ENCODE results near the gene SFT2D1. TPM values are rescaled to one million over a fixed set of nuclear protein-coding genes. Genes with fewer than 3 reads are reported as not detected.
A peak's percentile ranks its signal among the peaks of the same experiment; 100 is the strongest.

The SFT2D1 gene
- total RNA-seq, 1 donor from 2014 or later, result 23.3 TPM

DNA sequence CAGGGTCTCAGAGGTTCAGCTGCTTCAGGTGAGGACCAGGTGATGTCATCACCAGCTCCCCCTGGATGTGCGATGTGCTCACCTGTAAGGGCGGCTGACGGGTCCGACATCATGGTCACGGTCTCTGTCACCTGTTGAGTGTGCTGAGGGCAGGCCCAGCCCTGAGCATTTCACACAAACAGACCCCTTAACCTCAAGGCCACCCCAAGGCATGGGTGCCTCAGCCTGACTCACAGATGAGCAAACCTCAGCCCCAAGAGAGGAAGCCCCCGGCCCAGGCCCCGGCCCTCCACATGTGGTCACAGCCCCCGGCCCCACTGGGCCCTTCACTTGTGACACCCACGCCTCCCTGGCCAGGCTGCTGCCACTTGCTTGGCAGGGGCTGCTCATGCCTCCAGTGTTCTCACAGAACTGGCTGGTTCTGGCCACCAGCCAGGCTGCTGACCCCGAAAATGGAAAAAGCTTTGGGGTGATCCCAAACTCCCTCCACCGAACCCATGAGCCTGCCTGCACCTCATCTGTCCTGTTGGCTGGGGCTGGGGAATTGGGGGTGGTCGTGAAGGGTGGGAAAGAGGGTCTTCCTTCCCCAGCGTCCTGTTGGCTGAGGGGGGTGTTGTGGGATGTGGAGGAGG, 67.5 kb downstream of the SFT2D1 start:
- DNase-seq (ENCODE audit: extremely low spot score in 2 of 2), result peak in 1 of 2 donors; percentile 96
- Histone ChIP-seq H3K27me3 (no peaks in the 10 kb centered on the region), H3K36me3 (no peaks in the 10 kb centered on the region), H3K9me3 (no peaks in the 10 kb centered on the region), H3K4me1 (no peaks in the 10 kb centered on the region), H3K4me3 (no peak overlapping the region), H3K27ac (no peak overlapping the region)
- TF ChIP-seq, protein P1, sequence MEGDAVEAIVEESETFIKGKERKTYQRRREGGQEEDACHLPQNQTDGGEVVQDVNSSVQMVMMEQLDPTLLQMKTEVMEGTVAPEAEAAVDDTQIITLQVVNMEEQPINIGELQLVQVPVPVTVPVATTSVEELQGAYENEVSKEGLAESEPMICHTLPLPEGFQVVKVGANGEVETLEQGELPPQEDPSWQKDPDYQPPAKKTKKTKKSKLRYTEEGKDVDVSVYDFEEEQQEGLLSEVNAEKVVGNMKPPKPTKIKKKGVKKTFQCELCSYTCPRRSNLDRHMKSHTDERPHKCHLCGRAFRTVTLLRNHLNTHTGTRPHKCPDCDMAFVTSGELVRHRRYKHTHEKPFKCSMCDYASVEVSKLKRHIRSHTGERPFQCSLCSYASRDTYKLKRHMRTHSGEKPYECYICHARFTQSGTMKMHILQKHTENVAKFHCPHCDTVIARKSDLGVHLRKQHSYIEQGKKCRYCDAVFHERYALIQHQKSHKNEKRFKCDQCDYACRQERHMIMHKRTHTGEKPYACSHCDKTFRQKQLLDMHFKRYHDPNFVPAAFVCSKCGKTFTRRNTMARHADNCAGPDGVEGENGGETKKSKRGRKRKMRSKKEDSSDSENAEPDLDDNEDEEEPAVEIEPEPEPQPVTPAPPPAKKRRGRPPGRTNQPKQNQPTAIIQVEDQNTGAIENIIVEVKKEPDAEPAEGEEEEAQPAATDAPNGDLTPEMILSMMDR (IDR thresholded peaks at IDR 0.05), result no peak
- no peak for TF ChIP-seq POLR2AphosphoS5 (IDR thresholded peaks at IDR 0.05; ENCODE audit: insufficient read depth in 1 of 2, low read depth in 1 of 2)
- intact Hi-C loops (cut with DNase I), result loop anchor here (5.0 kb wide), 1 partner anchor 127 kb away; no protein-coding TSS in a partner anchor

DNA sequence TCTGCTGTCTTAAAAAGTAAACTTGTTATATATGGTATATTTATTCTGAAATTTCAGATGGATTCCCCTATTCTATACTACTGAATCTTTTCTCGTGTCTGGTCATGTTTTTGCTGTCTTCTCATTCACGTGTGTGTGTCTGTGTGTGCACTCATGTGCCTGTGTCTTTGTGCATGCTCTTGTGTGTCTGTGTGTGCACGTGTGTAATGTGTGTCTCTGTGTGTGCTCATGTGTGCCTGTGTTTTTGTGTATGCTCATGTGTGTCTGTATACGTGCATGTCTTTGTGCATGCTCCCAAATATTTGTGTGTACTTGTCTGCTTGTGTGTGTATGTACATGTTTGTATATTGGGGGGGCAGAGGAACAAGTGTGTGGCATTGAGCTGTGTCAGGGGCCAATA, 68.2 kb downstream of the SFT2D1 start:
- no peaks in the 10 kb centered on the region for H3K4me1 ChIP-seq
- no peaks in the 10 kb centered on the region for H3K9me3 ChIP-seq
- TF ChIP-seq, protein P1 (IDR thresholded peaks at IDR 0.05), result no peak
- no peak for TF ChIP-seq POLR2AphosphoS5 (IDR thresholded peaks at IDR 0.05; ENCODE audit: insufficient read depth in 1 of 2, low read depth in 1 of 2)
- TF ChIP-seq POLR2A (IDR thresholded peaks at IDR 0.05), result no peak
- intact Hi-C loops (cut with DNase I), result no loop called here
- DNase-seq (ENCODE audit: extremely low spot score in 2 of 2), result no peak
- no peaks in the 10 kb centered on the region for H3K36me3 ChIP-seq
- H3K27ac ChIP-seq, result no peak overlapping the region
- H3K4me3 ChIP-seq, result no peak overlapping the region
- H3K27me3 ChIP-seq, result no peaks in the 10 kb centered on the region

DNA sequence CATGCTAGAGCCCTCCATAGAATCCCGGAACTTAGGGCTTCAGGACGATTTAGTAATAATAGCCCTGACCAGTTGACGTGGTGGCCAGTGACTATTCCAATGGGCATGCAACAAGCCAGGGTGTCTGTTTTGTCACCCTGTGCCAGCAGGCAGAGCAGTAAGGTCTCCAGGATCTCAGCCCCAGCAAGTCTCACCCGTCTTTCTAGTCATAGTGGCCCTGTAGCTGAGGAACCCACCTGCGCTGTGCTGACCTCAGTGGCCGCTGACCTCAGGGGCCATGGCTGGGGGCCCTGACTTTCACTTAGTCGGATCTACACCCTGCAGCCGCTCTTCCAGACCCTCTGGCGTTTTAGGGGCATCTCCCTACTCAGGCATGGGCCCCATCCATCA, 71.0 kb downstream of the SFT2D1 start:
- H3K4me1 ChIP-seq, result no peaks in the 10 kb centered on the region
- peak in 1 of 2 donors; percentile 85 for DNase-seq (ENCODE audit: extremely low spot score in 2 of 2)
- no peak overlapping the region for H3K27ac ChIP-seq
- H3K9me3 ChIP-seq, result no peaks in the 10 kb centered on the region
- no peak overlapping the region for H3K4me3 ChIP-seq
- no peaks in the 10 kb centered on the region for H3K27me3 ChIP-seq
- H3K36me3 ChIP-seq, result no peaks in the 10 kb centered on the region
- intact Hi-C loops (cut with DNase I), result no loop called here
- TF ChIP-seq POLR2AphosphoS5 (IDR thresholded peaks at IDR 0.05; ENCODE audit: insufficient read depth in 1 of 2, low read depth in 1 of 2), result no peak
- no peak for TF ChIP-seq POLR2A (IDR thresholded peaks at IDR 0.05)
- TF ChIP-seq, protein P1 (IDR thresholded peaks at IDR 0.05), result no peak

DNA sequence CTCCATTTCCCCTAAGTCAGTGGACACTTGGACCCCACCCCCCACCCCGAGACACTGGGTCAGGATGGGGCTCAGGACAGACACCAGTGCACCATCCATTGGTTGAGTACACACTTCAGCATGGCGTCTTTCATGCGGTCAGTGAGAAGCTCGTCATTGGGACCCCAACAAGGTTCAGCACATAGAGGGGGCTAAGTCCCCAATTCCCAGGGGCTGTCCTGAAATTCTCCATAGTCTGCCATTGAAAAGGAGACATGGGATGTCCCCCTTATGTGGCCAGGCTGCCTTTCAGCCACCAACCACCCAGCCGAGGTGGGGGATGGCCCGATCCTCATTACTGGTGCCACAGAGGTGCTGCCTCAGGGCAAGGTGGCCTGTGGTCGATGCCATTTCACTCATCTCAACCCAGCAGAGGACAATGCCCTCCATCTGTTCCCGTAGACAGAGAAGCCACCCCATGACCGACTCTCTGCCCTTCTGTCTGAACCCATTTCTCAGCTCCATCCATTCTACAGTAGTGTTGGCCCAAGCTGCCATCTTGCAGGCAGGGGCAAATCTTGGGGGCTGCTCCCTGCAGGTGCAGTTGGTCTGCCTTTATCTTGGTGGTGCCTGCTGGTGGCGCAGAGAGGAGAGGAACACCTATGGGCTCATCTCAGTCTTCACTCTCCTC, 71.5 kb downstream of the SFT2D1 start:
- no peaks in the 10 kb centered on the region for H3K36me3 ChIP-seq
- no peak overlapping the region for H3K27ac ChIP-seq
- intact Hi-C loops (cut with DNase I), result no loop called here
- H3K9me3 ChIP-seq, result no peaks in the 10 kb centered on the region
- no peaks in the 10 kb centered on the region for H3K4me1 ChIP-seq
- no peak overlapping the region for H3K4me3 ChIP-seq
- H3K27me3 ChIP-seq, result no peaks in the 10 kb centered on the region
- DNase-seq (ENCODE audit: extremely low spot score in 2 of 2), result peak; percentile 54 to 79
- TF ChIP-seq, protein P1 (IDR thresholded peaks at IDR 0.05), result no peak
- TF ChIP-seq POLR2A (IDR thresholded peaks at IDR 0.05) (no peak), POLR2AphosphoS5 (IDR thresholded peaks at IDR 0.05; ENCODE audit: insufficient read depth in 1 of 2, low read depth in 1 of 2) (no peak)

Other genes starting within 250 kb of the SFT2D1 start
- gene TBXT, start 174.7 kb downstream of the SFT2D1 start, total RNA-seq, result not detected
- not detected for gene PRR18, start 34.2 kb downstream of the SFT2D1 start, total RNA-seq
- gene MPC1, start 40.4 kb upstream of the SFT2D1 start, total RNA-seq, result 44.0 TPM
- gene RAMACL, start 244.1 kb upstream of the SFT2D1 start, total RNA-seq, result 2.2 TPM